Measurements from ENCODE around the gene SETD5. TPM values are rescaled to one million over a fixed set of nuclear protein-coding genes. Genes with fewer than 3 reads are reported as not detected.

The SETD5 gene
- total and polyA plus RNA-seq, 2 of the 4 experiments (the other 2 are of a cell fraction), result 42.7 to 62.9 TPM

DNA sequence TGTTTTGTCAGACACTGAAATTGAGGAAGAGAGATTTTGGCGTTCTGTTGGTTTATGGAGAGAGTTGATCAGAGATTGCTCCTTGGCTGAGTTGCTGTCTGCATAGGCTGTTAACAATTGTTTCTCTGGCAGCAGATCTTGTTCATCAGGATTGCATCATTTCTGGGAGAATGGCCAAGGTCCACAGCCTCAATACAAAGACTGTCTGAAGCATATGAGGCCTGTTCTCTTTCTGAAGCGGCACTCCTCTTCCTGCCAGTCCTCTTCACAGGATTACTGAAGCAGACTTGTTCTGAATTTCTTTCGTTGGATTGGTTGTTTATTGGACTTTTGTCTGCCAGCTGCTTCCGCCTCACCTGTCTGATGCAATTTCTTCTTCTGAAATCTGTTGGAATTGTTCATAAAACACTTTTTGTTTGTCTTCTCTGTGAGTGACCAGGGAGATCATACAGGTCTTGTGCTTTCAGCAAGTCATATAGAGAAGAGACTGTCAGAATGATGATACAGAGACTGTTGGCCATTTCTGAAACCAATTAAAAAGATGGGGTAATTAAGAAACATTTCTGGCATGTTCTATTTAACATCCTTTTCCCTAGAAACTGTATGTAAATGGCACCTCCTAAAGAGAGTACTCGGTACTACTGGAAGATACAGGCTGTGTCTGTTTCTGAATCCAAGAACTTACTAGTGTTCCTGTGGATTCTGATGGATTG, 25.5 kb downstream of the SETD5 start (continued):
- TF ChIP-seq RAD21 (IDR thresholded peaks at IDR 0.05; ENCODE audit: low read length) (peak; percentile 76), SMC3 (IDR thresholded peaks at IDR 0.05; ENCODE audit: low read depth, low read length) (peak; percentile 47)

DNA sequence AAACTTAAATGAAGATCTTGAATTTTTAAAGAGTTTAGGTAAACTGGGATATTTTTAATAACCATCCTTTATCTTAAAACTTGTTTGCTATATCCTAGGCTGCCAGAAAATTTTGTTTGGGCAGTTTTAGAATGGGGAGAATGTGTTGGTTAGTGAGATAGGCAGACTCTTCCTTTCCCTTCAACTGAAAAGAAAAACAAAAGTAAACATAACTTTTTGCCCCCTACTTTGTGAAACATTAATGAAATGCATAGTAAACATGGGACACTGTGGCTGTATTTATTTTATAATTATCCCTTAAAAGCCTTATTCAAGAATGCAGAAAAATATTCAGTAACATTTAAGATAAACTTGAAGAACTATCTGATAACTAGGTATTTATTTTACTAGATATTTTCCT, 31.0 kb downstream of the SETD5 start:
- Histone ChIP-seq H2AFZ (replicated peaks; ENCODE audit: low read length, poor library complexity) (no peak overlapping the region), H3K4me3 (ENCODE audit: insufficient read depth, low read depth, low read length) (no peak overlapping the region), H3K18ac (ENCODE audit: low read depth, low read length) (no peak overlapping the region), H4K5ac (ENCODE audit: low read depth, low read length) (no peak overlapping the region), H2AK9ac (replicated peaks; ENCODE audit: low read depth, low read length, poor library complexity) (no peak overlapping the region), H3K9me1 (ENCODE audit: insufficient read depth, low read length) (0 out of 2 replicates have a peak, but pooled peaks cover 3% of the 10 kb centered on the region), H3K23ac (ENCODE audit: low read depth, low read length) (peak overlapping the region; percentile 65; the same call in 1 of the 2 replicates), H3K9me3 (ENCODE audit: control insufficient read depth, insufficient read depth, low read length) (no peaks in the 10 kb centered on the region), H3K9ac (ENCODE audit: low read depth, low read length) (no peak overlapping the region), H3K4me1 (ENCODE audit: control insufficient read depth, insufficient read depth, low read length) (peaks cover 2% of the 10 kb centered on the region; the same call in 1 of the 2 replicates), H4K20me1 (ENCODE audit: insufficient read depth, low read length) (peaks cover 26% of the 10 kb centered on the region), H4K91ac (ENCODE audit: insufficient read depth, low read depth, low read length) (no peak overlapping the region), H2BK20ac (ENCODE audit: low read depth, low read length) (no peak overlapping the region), H2AK5ac (ENCODE audit: low read depth, low read length) (no peak overlapping the region), H3K36me3 (ENCODE audit: control insufficient read depth, insufficient read depth, low read length) (peaks cover 37% of the 10 kb centered on the region), H3K56ac (ENCODE audit: extremely low read depth, insufficient read depth, low read length) (no peak overlapping the region), H4K8ac (ENCODE audit: low read depth in 2 of 2, low read length in 2 of 2) (no peak overlapping the region), H3K79me1 (ENCODE audit: low read depth in 1 of 2, low read length in 2 of 2) (peaks cover 19 to 46% of the 10 kb centered on the region in 2 experiments), H2BK120ac (ENCODE audit: low read depth, low read length) (no peak overlapping the region), H3K4ac (ENCODE audit: low read depth, low read length) (no peak overlapping the region), H3K27ac (ENCODE audit: insufficient read depth, low read length) (no peak overlapping the region), H2BK5ac (ENCODE audit: low read depth, low read length, poor library complexity, severe bottlenecking) (peak overlapping the region; percentile 23), H3K27me3 (ENCODE audit: control insufficient read depth, insufficient read depth, low read length) (no peaks in the 10 kb centered on the region), H3K14ac (replicated peaks; ENCODE audit: low read depth, low read length) (no peak overlapping the region), H2BK15ac (ENCODE audit: low read depth, low read length) (no peak overlapping the region), H3K4me2 (ENCODE audit: low read depth, low read length) (no peak overlapping the region)
- no peak for DNase-seq
- dilution Hi-C loops (cut with HindIII; ENCODE audit: low sequenced_read_pairs, unreplicated experiment) (no loop called here), intact Hi-C loops (cut with micrococcal nuclease) (loop anchor here (2.0 kb wide), 1 partner anchor 14 kb away; no protein-coding TSS in a partner anchor), in situ Hi-C loops (cut with MboI; ENCODE audit: low sequenced_read_pairs) (no loop called here)
- no TSS peak for BruUV-seq (replicated peaks)
- ATAC-seq (ENCODE audit: low read depth), result peak; percentile 15; the same call in 1 of the 2 replicates
- POLR2A ChIA-PET (ENCODE audit: unreplicated experiment), result no interaction called here
- CTCF ChIA-PET, result no interaction called here
- no peak for TF ChIP-seq MXI1 (IDR thresholded peaks at IDR 0.05; ENCODE audit: borderline replicate concordance, low read depth, low read length)
- TF ChIP-seq, protein P1, sequence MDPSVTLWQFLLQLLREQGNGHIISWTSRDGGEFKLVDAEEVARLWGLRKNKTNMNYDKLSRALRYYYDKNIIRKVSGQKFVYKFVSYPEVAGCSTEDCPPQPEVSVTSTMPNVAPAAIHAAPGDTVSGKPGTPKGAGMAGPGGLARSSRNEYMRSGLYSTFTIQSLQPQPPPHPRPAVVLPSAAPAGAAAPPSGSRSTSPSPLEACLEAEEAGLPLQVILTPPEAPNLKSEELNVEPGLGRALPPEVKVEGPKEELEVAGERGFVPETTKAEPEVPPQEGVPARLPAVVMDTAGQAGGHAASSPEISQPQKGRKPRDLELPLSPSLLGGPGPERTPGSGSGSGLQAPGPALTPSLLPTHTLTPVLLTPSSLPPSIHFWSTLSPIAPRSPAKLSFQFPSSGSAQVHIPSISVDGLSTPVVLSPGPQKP (IDR thresholded peaks at IDR 0.05; ENCODE audit: borderline replicate concordance, low read depth, low read length), result no peak
- no peak for TF ChIP-seq CEBPB (IDR thresholded peaks at IDR 0.05; ENCODE audit: low read depth, low read length)
- TF ChIP-seq RFX5 (IDR thresholded peaks at IDR 0.05; ENCODE audit: low read depth, low read length), result no peak
- no peak for TF ChIP-seq BHLHE40 (IDR thresholded peaks at IDR 0.05; ENCODE audit: low read depth, low read length)
- TF ChIP-seq FOS (IDR thresholded peaks at IDR 0.05; ENCODE audit: low read depth, low read length), result no peak
- TF ChIP-seq, protein P2, sequence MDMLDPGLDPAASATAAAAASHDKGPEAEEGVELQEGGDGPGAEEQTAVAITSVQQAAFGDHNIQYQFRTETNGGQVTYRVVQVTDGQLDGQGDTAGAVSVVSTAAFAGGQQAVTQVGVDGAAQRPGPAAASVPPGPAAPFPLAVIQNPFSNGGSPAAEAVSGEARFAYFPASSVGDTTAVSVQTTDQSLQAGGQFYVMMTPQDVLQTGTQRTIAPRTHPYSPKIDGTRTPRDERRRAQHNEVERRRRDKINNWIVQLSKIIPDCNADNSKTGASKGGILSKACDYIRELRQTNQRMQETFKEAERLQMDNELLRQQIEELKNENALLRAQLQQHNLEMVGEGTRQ (IDR thresholded peaks at IDR 0.05; ENCODE audit: low read depth, low read length), result no peak
- TF ChIP-seq RCOR1 (IDR thresholded peaks at IDR 0.05; ENCODE audit: insufficient replicate concordance, low read length), result no peak
- no peak for TF ChIP-seq NFE2L2 (IDR thresholded peaks at IDR 0.05; ENCODE audit: low read depth, low read length)
- no peak for TF ChIP-seq RAD21 (IDR thresholded peaks at IDR 0.05; ENCODE audit: low read length)
- no peak for TF ChIP-seq SMC3 (IDR thresholded peaks at IDR 0.05; ENCODE audit: low read depth, low read length)
- TF ChIP-seq POLR2A (IDR thresholded peaks at IDR 0.05; ENCODE audit: low read depth, low read length), result no peak
- TF ChIP-seq, protein P3, sequence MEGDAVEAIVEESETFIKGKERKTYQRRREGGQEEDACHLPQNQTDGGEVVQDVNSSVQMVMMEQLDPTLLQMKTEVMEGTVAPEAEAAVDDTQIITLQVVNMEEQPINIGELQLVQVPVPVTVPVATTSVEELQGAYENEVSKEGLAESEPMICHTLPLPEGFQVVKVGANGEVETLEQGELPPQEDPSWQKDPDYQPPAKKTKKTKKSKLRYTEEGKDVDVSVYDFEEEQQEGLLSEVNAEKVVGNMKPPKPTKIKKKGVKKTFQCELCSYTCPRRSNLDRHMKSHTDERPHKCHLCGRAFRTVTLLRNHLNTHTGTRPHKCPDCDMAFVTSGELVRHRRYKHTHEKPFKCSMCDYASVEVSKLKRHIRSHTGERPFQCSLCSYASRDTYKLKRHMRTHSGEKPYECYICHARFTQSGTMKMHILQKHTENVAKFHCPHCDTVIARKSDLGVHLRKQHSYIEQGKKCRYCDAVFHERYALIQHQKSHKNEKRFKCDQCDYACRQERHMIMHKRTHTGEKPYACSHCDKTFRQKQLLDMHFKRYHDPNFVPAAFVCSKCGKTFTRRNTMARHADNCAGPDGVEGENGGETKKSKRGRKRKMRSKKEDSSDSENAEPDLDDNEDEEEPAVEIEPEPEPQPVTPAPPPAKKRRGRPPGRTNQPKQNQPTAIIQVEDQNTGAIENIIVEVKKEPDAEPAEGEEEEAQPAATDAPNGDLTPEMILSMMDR (conservative IDR thresholded peaks at IDR 0.05; ENCODE audit: low read depth, low read length), result no peak

All from IMR-90 (cell line).